Measurements from ENCODE around the gene DNASE1L3. TPM values are rescaled to one million over a fixed set of nuclear protein-coding genes. Genes with fewer than 3 reads are reported as not detected.

DNASE1L3 gene
- total RNA-seq, 8 experiments from 2014 or later: 0.17 to 1.4 (median 0.27) TPM; not detected in 2

DNA sequence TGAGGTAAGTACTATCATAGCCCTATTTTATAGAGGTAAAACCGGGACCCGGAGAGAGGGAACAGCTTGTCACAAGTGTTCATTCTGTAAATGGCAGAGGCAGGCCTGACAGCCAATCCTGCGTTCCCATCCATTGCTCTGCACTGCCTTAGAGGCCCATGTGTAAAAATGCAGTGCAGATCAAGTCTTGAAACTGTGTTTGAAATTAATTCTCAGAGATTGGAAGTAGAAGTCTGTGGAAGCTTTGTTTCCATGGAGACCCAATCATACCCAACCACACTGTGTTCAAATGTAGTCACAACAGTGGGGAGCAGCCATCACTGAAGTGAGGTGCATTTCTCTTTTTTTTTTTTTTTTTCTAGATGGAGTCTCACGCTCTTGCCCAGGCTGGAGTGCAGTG, 13.1 kb upstream of the DNASE1L3 start:
- no peaks in the 10 kb centered on the region for H3K4me1 ChIP-seq (replicated peaks in 1 of 2)
- H3K4me3 ChIP-seq: no peak overlapping the region
- no peak overlapping the region for H3K27ac ChIP-seq
- no peak for ATAC-seq (replicated peaks in 6 of 8)
- WGBS, 10 experiments: 62 to 93% (median 89%) methylated on average over 1 to 3 of the region's 4 CpGs; no CpG with 5 or more reads in 3 of the 10 experiments
- in situ Hi-C loops (cut with MboI; ENCODE audit: low pct_unique_long_range_greater_than_20kb in 2 of 9, low sequenced_read_pairs in 9 of 9, unreplicated experiment in 9 of 9): no loop called here

DNA sequence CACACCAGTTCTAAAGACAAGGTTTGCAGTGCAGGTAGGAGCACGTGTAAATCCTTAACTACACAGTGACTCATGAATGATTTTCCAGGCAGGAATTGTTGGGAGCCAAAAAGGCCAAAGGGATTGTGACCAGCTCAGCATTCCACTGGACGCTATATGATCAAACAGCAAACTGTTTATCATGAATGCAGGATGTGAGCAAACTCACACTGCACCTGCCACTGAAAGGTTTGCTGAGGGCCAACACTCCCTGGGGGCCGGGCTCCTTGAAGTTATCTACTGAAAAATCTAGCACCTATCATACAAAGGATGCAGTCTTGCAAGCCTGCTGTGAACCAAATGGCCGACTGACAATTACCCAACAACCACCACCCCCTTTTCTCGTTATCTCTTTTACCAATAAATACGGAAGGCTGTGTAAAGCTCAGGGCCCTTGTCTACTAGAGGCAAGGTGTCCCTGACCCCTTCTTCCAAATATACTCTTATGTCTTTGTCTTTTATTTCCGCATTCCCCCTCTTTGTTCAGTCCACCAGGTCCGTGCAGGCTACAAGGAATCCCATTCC, 11.5 kb upstream of the DNASE1L3 start:
- ATAC-seq (replicated peaks in 6 of 8): no peak
- 57 to 83% (median 75%) methylated on average over 2 to 6 of the region's 8 CpGs; no CpG with 5 or more reads in 2 of the 10 experiments for WGBS, 10 experiments
- in situ Hi-C loops (cut with MboI; ENCODE audit: low pct_unique_long_range_greater_than_20kb in 2 of 9, low sequenced_read_pairs in 9 of 9, unreplicated experiment in 9 of 9): no loop called here
- Histone ChIP-seq H3K27ac (no peak overlapping the region), H3K4me1 (replicated peaks in 1 of 2) (no peaks in the 10 kb centered on the region), H3K4me3 (no peak overlapping the region)

DNA sequence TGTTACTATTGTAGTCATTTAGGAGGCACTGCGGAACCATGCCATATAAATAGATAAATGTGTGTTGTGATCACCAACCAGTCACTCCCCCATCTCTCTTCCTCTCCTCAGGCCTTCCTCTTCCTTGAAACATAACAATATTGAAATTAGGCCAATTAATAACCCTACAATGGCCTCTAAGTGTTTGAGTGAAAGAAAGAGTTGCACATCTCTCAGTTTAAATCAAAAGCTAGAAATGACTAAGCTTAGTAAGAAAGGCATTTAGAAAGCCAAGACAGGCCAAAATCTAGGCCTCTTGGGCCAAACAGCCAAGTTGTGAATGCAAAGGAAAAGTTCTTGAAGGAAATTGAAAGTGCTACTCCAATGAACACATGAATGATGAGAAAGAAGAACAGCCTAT, 8.1 kb upstream of the DNASE1L3 start:
- Histone ChIP-seq H3K4me1 (replicated peaks in 1 of 2) (no peaks in the 10 kb centered on the region), H3K4me3 (no peak overlapping the region), H3K27ac (no peak overlapping the region)
- in situ Hi-C loops (cut with MboI; ENCODE audit: low pct_unique_long_range_greater_than_20kb in 2 of 9, low sequenced_read_pairs in 9 of 9, unreplicated experiment in 9 of 9): no loop called here
- WGBS, 10 experiments: 80 to 100% (median 93%) methylated on average over 1 of the region's 1 CpG; no CpG with 5 or more reads in 2 of the 10 experiments
- ATAC-seq (replicated peaks in 6 of 8): no peak

DNA sequence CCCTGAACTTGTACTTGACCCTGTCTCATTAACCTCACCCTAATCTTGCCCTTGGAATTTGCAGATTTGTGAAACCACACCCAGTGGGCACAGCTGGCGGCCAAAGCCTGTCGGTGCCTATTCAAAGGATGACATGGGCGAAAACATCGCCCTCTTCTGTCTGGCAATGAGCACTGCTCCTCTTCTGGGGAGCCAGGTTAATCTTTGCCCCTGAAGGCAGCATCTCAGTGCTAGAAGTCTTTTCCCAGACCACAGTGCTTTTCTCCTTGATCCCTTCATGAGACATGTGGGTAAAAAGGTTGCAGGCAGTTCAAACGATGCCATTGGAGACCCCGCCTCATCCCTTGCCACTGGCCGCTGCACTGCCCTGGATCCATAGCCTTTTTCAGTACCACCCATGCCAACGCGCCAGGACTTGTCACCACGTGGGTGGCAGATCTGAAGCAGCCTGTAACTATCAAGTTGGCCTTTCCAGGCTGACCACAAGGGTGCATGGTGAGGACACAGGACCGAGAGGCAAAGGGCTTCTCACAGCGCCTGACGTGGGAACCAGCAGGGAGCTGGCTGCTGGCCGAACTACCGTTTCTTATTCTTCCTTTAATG, 6.5 kb upstream of the DNASE1L3 start:
- Histone ChIP-seq H3K4me3 (no peak overlapping the region), H3K4me1 (replicated peaks in 1 of 2) (no peaks in the 10 kb centered on the region), H3K27ac (no peak overlapping the region)
- peak; percentile 57 to 96 (median 74) for ATAC-seq (replicated peaks in 6 of 8)
- 6 to 60% (median 30%) methylated on average over 2 to 10 of the region's 15 CpGs; no CpG with 5 or more reads in 1 of the 10 experiments for WGBS, 10 experiments
- in situ Hi-C loops (cut with MboI; ENCODE audit: low pct_unique_long_range_greater_than_20kb in 2 of 9, low sequenced_read_pairs in 9 of 9, unreplicated experiment in 9 of 9): no loop called here

DNA sequence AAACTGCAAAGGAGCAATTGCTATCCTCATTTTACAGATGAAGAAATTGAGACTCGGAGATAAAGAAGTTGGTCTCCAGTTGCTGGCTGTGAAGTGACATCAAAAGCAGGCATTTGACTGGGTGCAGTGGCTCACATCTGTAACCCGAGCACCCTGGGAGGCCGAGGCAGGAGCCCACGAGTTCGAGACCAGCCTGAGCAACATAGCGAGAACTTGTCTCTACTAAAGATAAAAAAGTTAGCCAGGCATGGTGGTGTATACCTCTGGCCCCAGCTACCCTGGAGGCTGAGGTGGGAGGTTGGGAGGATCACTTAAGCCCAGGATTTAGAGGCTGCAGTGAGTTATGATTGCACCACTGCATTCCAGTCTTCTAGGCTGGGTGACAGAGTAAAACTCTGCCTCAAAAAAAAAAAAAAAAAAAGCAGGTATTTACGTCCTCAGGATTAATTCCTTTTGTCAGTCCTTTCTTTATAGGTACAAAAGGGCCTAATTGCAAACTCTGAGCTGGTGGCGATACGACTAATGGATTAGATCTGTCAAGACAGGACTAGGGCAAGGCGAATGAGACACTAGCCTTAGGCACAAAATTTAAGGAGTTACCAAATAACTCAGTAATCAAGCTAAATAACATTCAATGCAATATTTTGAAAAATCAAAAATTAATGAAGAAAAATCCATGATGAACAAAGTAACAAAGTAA, 5.9 kb upstream of the DNASE1L3 start:
- ATAC-seq (replicated peaks in 6 of 8): peak in 2 of 8 experiments; percentile 6 to 17
- H3K27ac ChIP-seq: no peak overlapping the region
- H3K4me1 ChIP-seq (replicated peaks in 1 of 2): no peaks in the 10 kb centered on the region
- in situ Hi-C loops (cut with MboI; ENCODE audit: low pct_unique_long_range_greater_than_20kb in 2 of 9, low sequenced_read_pairs in 9 of 9, unreplicated experiment in 9 of 9): no loop called here
- WGBS, 10 experiments: 26 to 77% (median 48%) methylated on average over 2 to 8 of the region's 10 CpGs; no CpG with 5 or more reads in 1 of the 10 experiments
- no peak overlapping the region for H3K4me3 ChIP-seq

DNA sequence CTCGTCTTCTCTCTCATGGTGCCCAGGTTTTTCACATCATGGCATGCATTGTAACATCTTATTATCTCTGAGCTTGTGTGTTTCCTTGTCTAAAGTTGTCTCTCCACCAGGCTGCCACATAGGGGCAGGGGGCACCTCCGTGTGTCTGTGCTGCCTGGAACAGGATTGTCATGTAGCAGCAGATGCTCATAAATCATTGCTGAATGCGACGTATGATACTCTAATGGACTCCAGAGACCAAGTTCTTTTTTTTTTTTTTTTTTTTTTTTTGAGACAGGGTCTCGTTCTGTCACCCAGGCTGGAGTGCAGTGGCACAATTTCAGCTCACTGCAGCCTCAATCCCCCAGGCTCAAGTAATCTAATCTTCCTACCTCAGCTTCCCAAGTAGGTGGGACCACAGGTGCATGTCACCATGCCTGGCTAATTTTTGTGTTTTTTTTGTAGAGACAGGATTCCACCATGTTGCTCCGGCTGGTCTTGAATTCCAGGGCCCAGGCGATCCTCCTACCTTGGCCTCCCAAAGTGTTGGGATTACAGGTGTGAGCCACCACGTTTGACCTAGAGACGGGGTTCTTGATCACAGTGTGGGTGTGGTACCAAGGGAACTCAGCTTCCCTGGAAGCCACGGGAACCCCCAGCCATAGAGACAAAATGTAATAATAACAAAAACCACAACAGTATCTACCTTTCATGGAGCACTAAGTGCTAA, 4.7 kb upstream of the DNASE1L3 start:
- H3K27ac ChIP-seq: no peak overlapping the region
- H3K4me3 ChIP-seq: no peak overlapping the region
- ATAC-seq (replicated peaks in 6 of 8): peak in 4 of 8 experiments; percentile 34 to 60 (median 41)
- in situ Hi-C loops (cut with MboI; ENCODE audit: low pct_unique_long_range_greater_than_20kb in 2 of 9, low sequenced_read_pairs in 9 of 9, unreplicated experiment in 9 of 9): no loop called here
- H3K4me1 ChIP-seq (replicated peaks in 1 of 2): no peaks in the 10 kb centered on the region
- WGBS, 10 experiments: 33 to 78% (median 62%) methylated on average over 3 to 7 of the region's 10 CpGs; no CpG with 5 or more reads in 2 of the 10 experiments

DNA sequence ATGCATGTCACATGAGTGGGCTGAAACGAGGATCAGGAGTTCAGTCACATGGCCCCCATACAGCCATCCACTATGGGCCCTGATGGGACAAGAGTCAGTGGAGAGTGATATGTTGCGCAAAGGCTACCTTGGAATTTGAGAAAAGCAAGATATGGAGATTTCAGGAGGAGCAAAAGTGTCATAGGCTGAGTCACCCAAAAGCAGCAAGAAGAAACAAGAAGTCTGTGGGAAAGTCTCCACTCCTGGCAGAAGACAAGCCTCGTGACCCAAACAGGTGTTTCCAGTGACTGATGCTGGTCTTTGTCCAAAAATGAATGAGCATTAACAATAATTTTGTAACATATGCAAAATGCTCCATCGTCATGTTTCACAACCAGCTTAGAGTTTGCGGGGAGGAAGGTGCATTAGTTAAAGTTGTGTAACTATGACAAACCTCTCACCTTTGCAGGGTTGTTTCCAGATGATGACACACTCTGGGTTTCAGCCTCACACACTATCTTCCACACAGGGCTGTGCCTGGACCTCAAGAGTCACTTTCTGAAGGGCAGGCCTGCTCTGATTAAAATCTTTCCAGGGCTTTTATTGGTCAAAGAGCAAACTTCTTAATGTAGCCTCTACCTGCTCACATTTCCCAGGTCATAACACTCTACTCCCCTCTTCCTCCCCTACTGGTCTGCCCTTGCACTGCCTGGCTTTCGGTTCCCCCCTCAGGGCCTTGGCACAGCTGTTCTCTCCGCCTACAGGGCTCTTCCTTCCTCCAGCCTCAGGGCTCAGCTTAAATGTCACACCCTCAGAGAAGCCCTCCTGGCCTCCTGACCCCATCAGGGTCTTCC, 3.9 kb upstream of the DNASE1L3 start:
- H3K4me3 ChIP-seq: no peak overlapping the region
- H3K4me1 ChIP-seq (replicated peaks in 1 of 2): no peaks in the 10 kb centered on the region
- ATAC-seq (replicated peaks in 6 of 8): peak in 3 of 8 experiments; percentile 3 to 65 (median 61)
- no peak overlapping the region for H3K27ac ChIP-seq
- WGBS, 10 experiments: 49 to 100% (median 75%) methylated on average over 2 to 6 of the region's 7 CpGs; no CpG with 5 or more reads in 1 of the 10 experiments
- in situ Hi-C loops (cut with MboI; ENCODE audit: low pct_unique_long_range_greater_than_20kb in 2 of 9, low sequenced_read_pairs in 9 of 9, unreplicated experiment in 9 of 9): no loop called here

DNA sequence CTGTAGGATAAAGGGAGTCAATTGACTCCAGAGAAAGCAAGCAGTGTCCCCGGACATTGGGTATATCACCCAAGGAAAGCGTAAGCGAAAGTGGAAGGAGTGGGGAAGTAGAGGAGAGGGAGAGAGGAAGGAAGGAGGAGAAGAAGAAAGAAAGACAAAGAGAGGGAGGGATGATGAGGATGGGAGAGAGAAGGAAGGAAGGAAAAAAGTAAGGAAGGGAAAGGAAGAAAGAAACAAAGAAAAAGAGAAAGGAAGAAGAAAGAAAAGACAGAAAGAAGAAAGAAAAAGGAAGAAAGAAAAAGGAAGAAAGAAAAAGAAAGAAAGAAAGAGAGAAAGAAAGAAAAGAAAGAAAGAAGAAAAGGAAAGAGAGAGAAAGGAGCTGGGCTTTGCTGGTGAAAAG, 839 bp downstream of the DNASE1L3 start:
- in situ Hi-C loops (cut with MboI; ENCODE audit: low pct_unique_long_range_greater_than_20kb in 2 of 9, low sequenced_read_pairs in 9 of 9, unreplicated experiment in 9 of 9): no loop called here

DNA sequence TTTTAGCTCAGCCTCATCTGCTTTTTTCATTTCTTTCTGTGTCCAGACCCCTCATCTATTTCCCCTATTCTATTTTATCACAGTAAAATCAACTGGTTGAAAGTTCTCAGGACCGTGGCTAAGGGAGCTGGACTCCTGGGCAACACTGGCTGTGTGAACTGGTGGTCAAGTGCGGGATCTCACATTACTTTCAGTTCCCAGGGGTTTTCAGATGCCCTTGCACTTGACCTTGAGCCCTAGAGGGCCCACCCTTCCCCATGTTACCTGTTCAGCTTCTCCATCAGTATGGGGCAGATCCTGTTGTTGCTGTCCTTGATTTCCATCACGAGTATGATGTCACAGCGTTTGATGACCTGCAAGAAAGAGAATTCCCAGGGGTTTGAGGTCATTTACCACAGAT, 2.8 kb downstream of the DNASE1L3 start:
- Histone ChIP-seq H3K4me1 (replicated peaks in 1 of 2) (no peaks in the 10 kb centered on the region), H3K27ac (no peak overlapping the region), H3K4me3 (no peak overlapping the region)
- WGBS, 10 experiments: 50 to 100% (median 75%) methylated on average over 1 to 4 of the region's 4 CpGs; no CpG with 5 or more reads in 1 of the 10 experiments
- in situ Hi-C loops (cut with MboI; ENCODE audit: low pct_unique_long_range_greater_than_20kb in 2 of 9, low sequenced_read_pairs in 9 of 9, unreplicated experiment in 9 of 9): no loop called here
- ATAC-seq (replicated peaks in 6 of 8): no peak

More for the DNA sequence above, 839 bp downstream of the DNASE1L3 start:
- Histone ChIP-seq H3K4me1 (replicated peaks in 1 of 2) (no peaks in the 10 kb centered on the region), H3K27ac (no peak overlapping the region), H3K4me3 (no peak overlapping the region)
- 61 to 89% (median 82%) methylated on average over 1 to 3 of the region's 3 CpGs for WGBS, 10 experiments
- ATAC-seq (replicated peaks in 6 of 8): no peak

DNA sequence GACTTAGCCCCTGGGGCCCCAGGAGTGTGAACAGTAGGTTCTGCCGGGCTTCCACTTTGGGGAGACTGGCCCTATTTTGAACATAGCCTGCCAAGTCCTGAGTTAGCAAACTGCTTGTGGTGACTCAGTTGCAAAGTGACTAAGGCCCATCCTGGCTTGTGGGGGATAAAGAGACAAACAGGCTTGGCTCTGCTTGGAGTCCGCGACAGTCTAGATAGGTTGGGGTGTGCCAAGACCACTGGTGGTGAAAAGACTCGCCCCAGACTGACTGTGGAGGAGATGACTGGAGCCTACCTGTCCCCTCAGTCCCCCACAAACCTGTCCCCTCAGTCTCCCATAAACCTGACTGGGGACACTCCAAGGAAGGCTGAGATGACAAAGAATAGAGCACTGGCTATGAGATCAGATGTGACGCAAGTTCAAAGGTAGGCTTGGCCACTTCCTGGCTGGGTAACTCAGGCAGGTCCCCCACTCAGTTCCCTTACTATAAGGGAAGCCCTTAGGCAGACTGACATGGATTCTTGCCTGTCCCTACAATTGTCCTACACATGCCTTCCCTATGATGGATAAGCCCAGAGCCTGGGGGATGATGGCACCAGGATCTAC, 4.3 kb downstream of the DNASE1L3 start:
- 25 to 92% (median 85%) methylated on average over 2 to 4 of the region's 5 CpGs; no CpG with 5 or more reads in 6 of the 10 experiments for WGBS, 10 experiments
- Histone ChIP-seq H3K4me3 (no peak overlapping the region), H3K4me1 (replicated peaks in 1 of 2) (no peaks in the 10 kb centered on the region), H3K27ac (no peak overlapping the region)
- ATAC-seq (replicated peaks in 6 of 8): peak in 1 of 8 experiments; percentile 73
- in situ Hi-C loops (cut with MboI; ENCODE audit: low pct_unique_long_range_greater_than_20kb in 2 of 9, low sequenced_read_pairs in 9 of 9, unreplicated experiment in 9 of 9): no loop called here

DNA sequence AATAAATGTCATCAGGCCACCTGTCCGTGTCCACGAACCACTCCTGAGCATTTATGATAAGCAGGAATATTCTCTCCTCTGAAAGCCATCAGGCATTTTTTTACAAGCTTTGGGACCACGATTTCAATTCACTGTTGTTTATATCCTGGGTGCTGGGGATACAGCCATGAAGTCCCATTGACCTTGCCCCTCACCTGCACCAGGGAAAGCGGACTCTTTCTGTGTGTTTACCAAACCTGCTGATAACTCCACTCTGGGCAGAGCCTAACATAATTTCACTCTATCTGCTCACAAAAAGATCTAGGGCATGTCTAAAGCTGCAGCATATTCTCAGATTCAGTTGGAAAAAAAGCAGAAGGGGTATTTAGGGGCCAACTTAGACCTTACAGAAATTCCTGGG, 4.8 kb downstream of the DNASE1L3 start:
- Histone ChIP-seq H3K4me3 (no peak overlapping the region), H3K27ac (no peak overlapping the region), H3K4me1 (replicated peaks in 1 of 2) (peaks cover 0 to 2% of the 10 kb centered on the region in 2 donors)
- WGBS, 10 experiments: 0 to 80% (median 70%) methylated on average over 1 to 4 of the region's 4 CpGs; no CpG with 5 or more reads in 1 of the 10 experiments
- no peak for ATAC-seq (replicated peaks in 6 of 8)
- in situ Hi-C loops (cut with MboI; ENCODE audit: low pct_unique_long_range_greater_than_20kb in 2 of 9, low sequenced_read_pairs in 9 of 9, unreplicated experiment in 9 of 9): no loop called here

DNA sequence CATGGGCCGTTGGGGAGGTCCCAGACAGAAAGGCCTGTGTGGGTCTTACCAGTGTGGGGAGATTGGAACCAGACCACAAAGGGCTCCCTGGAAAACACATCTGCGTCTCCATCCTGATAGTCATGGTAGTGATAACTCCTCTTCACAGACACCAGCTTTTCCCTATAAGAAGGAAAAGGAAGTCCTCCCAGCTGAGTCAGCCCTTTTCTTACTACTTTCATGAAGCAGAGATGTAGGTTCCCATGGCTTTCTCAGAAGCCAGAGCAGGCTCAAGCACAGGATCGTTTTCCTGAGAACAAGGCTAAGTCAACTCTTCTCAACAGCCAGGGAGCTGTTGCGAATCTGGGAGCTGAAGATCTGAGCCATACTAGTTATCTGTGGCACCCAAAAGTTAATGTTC, 6.1 kb downstream of the DNASE1L3 start:
- H3K27ac ChIP-seq: no peak overlapping the region
- no peak overlapping the region for H3K4me3 ChIP-seq
- ATAC-seq (replicated peaks in 6 of 8): no peak
- 61 to 94% (median 83%) methylated on average over 1 to 3 of the region's 4 CpGs; no CpG with 5 or more reads in 1 of the 10 experiments for WGBS, 10 experiments
- in situ Hi-C loops (cut with MboI; ENCODE audit: low pct_unique_long_range_greater_than_20kb in 2 of 9, low sequenced_read_pairs in 9 of 9, unreplicated experiment in 9 of 9): no loop called here
- H3K4me1 ChIP-seq (replicated peaks in 1 of 2): peaks cover 0 to 3% of the 10 kb centered on the region in 2 donors
